ENCODE measurements around the gene HMBS.

Gene HMBS

GRCh38 chr11:119087123-119087522 is 2.4 kb downstream of the HMBS start:
- no peak overlapping the region for H3K4me3 ChIP-seq (ENCODE audit: low read depth, low read length)
- no peak for TF ChIP-seq CTCF (IDR thresholded peaks at IDR 0.05; ENCODE audit: insufficient read depth, low read depth, low read length, missing control alignments)
- DNase-seq (ENCODE audit: low read depth), result no peak

- no peak for DNase-seq (ENCODE audit: low read depth)
- H3K4me3 ChIP-seq (ENCODE audit: low read depth, low read length), result no peak overlapping the region
- TF ChIP-seq CTCF (IDR thresholded peaks at IDR 0.05; ENCODE audit: insufficient read depth, low read depth, low read length, missing control alignments), result no peak
Measured at GRCh38 chr11:119087747-119088241, 3.1 kb downstream of the HMBS start.

- no peak overlapping the region for H3K4me3 ChIP-seq (ENCODE audit: low read depth, low read length)
- TF ChIP-seq CTCF (IDR thresholded peaks at IDR 0.05; ENCODE audit: insufficient read depth, low read depth, low read length, missing control alignments), result no peak
- no peak for DNase-seq (ENCODE audit: low read depth)
Measured at GRCh38 chr11:119088406-119088805, 3.7 kb downstream of the HMBS start.

GRCh38 chr11:119089319-119089718 is 4.6 kb downstream of the HMBS start:
- no peak for TF ChIP-seq CTCF (IDR thresholded peaks at IDR 0.05; ENCODE audit: insufficient read depth, low read depth, low read length, missing control alignments)
- no peak for DNase-seq (ENCODE audit: low read depth)
- H3K4me3 ChIP-seq (ENCODE audit: low read depth, low read length), result no peak overlapping the region

- no peak overlapping the region for H3K4me3 ChIP-seq (ENCODE audit: low read depth, low read length)
- TF ChIP-seq CTCF (IDR thresholded peaks at IDR 0.05; ENCODE audit: insufficient read depth, low read depth, low read length, missing control alignments), result no peak
- DNase-seq (ENCODE audit: low read depth), result no peak
Measured at GRCh38 chr11:119091178-119091577, 6.5 kb downstream of the HMBS start.

DNA sequence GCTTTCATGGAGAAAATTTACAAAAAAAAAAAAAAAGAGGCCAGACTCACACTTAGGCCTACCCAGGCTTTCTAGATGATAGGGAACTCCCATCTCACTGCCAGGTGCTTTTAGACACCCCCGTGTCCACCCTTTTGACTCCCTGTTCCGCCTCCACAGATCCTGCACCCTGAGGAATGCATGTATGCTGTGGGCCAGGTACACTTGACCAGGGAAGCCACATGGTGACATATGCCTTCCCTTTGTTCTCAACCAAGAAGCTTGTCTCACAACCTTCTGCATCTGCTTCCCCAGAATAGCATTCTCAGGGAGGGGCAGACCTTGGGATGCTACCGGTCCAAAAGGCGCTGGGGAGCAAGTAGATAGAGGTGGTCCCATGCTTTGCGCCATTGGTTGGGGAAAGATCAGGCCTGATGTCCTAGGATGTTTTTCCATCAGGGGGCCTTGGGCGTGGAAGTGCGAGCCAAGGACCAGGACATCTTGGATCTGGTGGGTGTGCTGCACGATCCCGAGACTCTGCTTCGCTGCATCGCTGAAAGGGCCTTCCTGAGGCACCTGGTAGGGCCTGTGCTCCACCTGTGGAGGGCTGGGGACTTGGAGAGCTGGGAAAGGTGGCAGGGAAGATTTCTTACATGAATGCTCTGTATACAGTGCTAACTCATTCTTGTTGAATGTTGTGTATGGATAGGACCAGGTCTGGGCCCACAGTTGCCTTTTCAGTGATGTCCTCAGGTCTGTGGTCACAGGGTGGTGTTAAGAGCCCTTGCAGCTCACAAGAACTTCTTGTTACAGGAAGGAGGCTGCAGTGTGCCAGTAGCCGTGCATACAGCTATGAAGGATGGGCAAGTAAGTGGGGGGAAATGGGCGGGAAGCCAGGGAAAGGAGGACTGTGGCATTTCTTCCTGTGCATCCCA is 7.5 kb downstream of the HMBS start:
- DNase-seq (ENCODE audit: low read depth), result no peak
- no peak overlapping the region; the same call in 1 of the 2 replicates for H3K4me3 ChIP-seq (ENCODE audit: low read depth, low read length)
- no peak for TF ChIP-seq CTCF (IDR thresholded peaks at IDR 0.05; ENCODE audit: insufficient read depth, low read depth, low read length, missing control alignments)

Measured in GM12865 (cell line).